ENCODE results near the gene ETS1.

DNA sequence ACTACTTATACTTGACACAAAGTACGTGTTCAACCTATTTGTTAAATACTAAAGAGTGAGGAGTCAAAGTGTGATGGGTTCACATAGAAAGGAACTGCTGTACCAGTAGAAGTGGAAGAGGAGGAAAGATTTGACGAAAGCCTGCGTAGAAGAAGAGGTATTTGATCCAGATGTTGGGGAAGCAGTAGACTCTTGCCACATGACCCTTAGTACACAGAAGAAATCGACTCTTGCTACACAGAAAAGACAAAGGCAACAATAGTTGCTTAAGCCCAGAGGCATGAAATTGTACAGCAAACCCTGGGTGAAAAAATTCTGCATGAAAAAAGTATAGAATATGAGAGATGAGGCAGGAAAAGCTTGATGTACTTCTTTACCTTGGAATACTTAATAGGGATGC, 152.9 kb downstream of the ETS1 start:
- no peak for TF ChIP-seq SUZ12 (IDR thresholded peaks at IDR 0.05)
- no peak for TF ChIP-seq SP1 (IDR thresholded peaks at IDR 0.05)
- TF ChIP-seq ELF4 (IDR thresholded peaks at IDR 0.05) = no peak
- no peak for TF ChIP-seq LEF1 (IDR thresholded peaks at IDR 0.05; ENCODE audit: borderline replicate concordance)
- TF ChIP-seq HDGF (IDR thresholded peaks at IDR 0.05; ENCODE audit: borderline replicate concordance) = no peak
- TF ChIP-seq ZNF384 (IDR thresholded peaks at IDR 0.05) = no peak
- no peak for TF ChIP-seq NFRKB (IDR thresholded peaks at IDR 0.05)
- TF ChIP-seq, protein P1, sequence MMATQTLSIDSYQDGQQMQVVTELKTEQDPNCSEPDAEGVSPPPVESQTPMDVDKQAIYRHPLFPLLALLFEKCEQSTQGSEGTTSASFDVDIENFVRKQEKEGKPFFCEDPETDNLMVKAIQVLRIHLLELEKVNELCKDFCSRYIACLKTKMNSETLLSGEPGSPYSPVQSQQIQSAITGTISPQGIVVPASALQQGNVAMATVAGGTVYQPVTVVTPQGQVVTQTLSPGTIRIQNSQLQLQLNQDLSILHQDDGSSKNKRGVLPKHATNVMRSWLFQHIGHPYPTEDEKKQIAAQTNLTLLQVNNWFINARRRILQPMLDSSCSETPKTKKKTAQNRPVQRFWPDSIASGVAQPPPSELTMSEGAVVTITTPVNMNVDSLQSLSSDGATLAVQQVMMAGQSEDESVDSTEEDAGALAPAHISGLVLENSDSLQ (IDR thresholded peaks at IDR 0.05) = no peak
- TF ChIP-seq FOXM1 (IDR thresholded peaks at IDR 0.05; ENCODE audit: borderline replicate concordance) = no peak
- TF ChIP-seq ARNT (IDR thresholded peaks at IDR 0.05) = no peak

Measured in HEK293T (cell line).